Fibroblast of mammary gland (primary cell): Measurements from ENCODE around the gene SLC15A2.

Experiments used
- DNase-seq: peaks from one replicate; pipeline ENCODE4 v3.0.0-alpha.2; 2010; ENCODE audit warnings: low read depth
- H3K4me3 ChIP-seq: 2 replicates; pipeline ENCODE4 v1.5.1; 2011; ENCODE audit warnings: low read depth, mild to moderate bottlenecking, low read length, moderate library complexity; ENCODE audit not compliant: control insufficient read depth
- CTCF ChIP-seq: conservative IDR thresholded peaks from 2 replicates; pipeline ENCODE4 v1.5.1; 2011; ENCODE audit warnings: low read depth, low read length, inconsistent platforms; ENCODE audit not compliant: control insufficient read depth, insufficient read depth

The SLC15A2 gene

GRCh38 chr3:121948641-121949040, 54.4 kb downstream of the SLC15A2 start:
- TF ChIP-seq CTCF, result no peak
- no peak for DNase-seq
- H3K4me3 ChIP-seq, result no peak overlapping the region

DNA sequence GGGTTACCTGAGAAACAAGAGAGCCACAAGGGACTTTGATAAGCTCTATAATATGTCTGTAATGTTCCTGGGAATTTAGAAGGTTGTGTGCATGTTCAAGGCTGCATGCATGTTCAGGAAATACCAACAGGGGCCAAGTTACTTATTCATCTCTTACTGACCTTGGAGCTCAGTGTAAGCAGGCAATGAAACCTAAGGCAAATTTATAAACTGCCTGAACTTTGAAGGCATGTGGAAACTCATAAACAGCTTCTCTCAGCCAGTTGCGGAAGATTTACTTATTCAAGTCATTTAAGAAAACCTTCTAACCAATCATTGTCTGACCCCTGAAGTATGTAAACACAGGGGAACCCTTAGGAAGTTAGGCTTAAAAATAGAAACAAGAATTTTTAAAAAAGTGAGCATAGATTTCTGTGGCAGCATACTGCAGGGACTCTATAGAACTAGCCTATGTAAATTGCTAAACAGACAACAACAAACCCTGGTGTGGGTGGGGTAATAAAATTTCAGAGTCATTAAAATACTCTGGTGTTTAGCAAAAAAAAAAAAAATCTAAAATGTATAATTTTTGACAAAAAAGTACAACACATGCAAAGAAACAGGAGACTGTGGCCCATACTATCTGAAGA, 57.2 kb downstream of the SLC15A2 start:
- no peak overlapping the region for H3K4me3 ChIP-seq
- no peak for TF ChIP-seq CTCF
- no peak for DNase-seq

- no peak for DNase-seq
- no peak for TF ChIP-seq CTCF
- H3K4me3 ChIP-seq, result no peak overlapping the region
Observed at GRCh38 chr3:121956363-121956762, 62.2 kb downstream of the SLC15A2 start.

DNA sequence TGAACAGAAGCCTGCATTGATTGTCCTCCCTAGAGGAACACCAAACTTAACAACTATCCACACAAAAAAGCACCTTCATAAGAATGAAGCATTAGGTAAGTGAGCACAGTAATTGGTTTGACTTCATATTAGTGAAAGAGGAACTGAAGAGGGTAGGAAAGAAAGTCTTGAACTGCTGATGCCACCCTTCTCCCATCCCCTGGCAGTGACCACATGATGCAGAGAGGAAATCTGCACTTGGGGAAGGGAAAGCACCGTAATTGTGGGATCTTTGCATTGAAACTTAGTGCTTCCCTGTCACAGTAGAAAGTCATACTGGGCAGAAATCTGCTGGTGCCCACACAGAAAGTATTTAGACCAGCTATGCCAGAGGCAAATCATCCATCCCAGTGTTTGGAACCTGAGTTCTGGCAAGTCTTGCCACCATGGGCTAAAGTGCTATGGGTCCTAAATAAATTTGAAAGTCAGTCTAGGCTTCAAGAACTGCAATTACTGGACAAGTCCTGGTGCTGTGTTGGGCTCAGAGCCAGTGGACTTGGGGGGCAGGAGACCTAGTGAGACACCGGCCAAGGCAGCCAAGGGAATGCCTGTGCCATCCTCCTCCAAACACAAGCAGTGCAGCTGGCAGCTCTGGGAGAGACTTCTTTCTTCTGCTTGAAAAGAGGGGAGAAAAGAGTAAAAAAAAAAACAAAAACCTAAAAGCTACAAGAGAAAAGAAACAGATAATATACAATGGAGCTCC, 63.6 kb downstream of the SLC15A2 start:
- no peak for DNase-seq

DNA sequence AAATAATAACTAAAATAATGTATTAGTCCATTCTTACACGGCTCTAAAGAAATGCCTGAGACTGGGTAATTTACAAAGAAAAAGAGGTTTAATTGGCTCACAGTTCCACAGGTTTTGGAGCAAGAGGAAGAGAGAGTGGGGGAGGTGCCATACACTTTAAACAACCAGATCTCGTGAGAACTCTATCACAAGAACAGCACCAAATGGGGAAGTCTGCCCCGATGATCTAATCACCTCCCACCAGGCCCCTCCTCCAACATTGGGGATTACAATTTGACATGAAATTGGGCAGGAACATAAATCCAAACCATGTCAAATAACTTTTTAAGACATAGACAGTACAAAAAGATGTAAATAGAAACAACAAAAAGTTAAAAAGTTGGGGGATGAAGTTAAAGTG, 64.6 kb downstream of the SLC15A2 start:
- no peak for DNase-seq
- no peak for TF ChIP-seq CTCF
- no peak overlapping the region for H3K4me3 ChIP-seq

More for the DNA sequence above, 63.6 kb downstream of the SLC15A2 start:
- H3K4me3 ChIP-seq, result no peak overlapping the region
- TF ChIP-seq CTCF, result no peak

GRCh38 chr3:121961283-121961682, 67.1 kb downstream of the SLC15A2 start:
- no peak for TF ChIP-seq CTCF
- H3K4me3 ChIP-seq, result no peak overlapping the region
- DNase-seq, result no peak
